ENCODE measurements around the gene PRR12.

DNA sequence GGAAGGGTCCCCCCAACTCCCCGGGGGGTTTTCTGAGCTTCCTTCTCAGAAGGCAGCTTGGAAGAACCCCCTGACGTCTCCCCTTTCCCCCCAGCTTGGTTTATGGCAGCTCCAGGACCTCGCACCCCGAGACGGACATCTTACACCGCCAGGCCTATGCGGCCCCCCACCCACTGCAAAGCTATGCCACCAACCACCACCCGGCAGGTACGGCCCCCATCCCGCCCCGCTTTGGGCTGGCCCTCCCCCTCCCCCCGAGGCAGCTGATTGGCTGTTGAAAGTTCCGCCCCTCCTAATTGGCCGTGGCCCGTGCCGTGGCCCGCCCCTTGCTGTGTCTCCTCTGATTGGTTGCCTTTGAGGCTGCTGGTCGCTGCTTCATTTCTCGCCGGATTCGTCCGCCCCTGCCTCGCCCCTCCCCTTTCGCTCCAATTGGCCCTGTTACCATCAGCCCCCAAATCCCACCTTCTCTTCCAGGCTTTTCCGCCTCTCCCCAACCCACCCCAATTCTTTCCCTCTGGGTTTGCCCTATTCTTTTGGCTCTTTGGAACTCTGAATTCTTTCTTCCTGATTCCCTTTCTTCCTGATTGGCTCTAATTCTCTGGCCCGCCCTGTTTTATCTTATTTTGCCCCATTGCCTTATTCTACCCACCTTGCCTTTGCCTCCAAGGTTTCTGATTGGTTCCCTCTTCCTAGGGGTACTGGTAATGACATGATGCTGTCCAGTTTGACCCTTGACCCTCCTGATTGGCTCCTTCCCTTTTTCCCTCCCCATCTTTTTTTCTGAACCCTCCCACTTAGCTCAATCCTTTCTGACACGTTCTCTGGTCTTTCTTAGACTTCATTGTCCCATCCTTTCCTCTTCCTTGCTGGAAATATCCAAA, 2.5 kb downstream of the PRR12 start:
- TF ChIP-seq NFRKB (IDR thresholded peaks at IDR 0.05) (no peak), FOXK2 (IDR thresholded peaks at IDR 0.05) (no peak), BHLHE40 (IDR thresholded peaks at IDR 0.05; ENCODE audit: borderline replicate concordance) (no peak), SUZ12 (IDR thresholded peaks at IDR 0.05) (no peak), TARDBP (IDR thresholded peaks at IDR 0.05) (no peak), SP1 (IDR thresholded peaks at IDR 0.05) (no peak), FOXA1 (IDR thresholded peaks at IDR 0.05) (no peak), LEF1 (IDR thresholded peaks at IDR 0.05; ENCODE audit: borderline replicate concordance) (no peak), ARNT (IDR thresholded peaks at IDR 0.05) (no peak), L3MBTL2 (conservative IDR thresholded peaks at IDR 0.05) (no peak), FOXM1 (IDR thresholded peaks at IDR 0.05; ENCODE audit: borderline replicate concordance) (no peak), HDGF (IDR thresholded peaks at IDR 0.05; ENCODE audit: borderline replicate concordance) (no peak)
